CD14-positive monocyte (primary cell): ENCODE data around the gene ACSS1. TPM values are rescaled to one million over a fixed set of nuclear protein-coding genes. Genes with fewer than 3 reads are reported as not detected.

Source experiments
- DNase-seq, 3 donors: peaks; one replicate each; pipeline ENCODE4 v3.0.0-alpha.2; 2011 to 2022
- H2AFZ ChIP-seq: 2 replicates; pipeline ENCODE4 v1.6.0; 2012; ENCODE audit warnings: mild to moderate bottlenecking, low read depth, low read length, inconsistent platforms; ENCODE audit not compliant: insufficient read depth, poor library complexity, severe bottlenecking
- H3K27ac ChIP-seq, 2 donors: 1 replicate in 1 of 2; 2 replicates in 1 of 2; pipeline ENCODE4 v1.5.1; 2012 to 2013; ENCODE audit warnings: low read length in 2 of 2, control low read depth in 1 of 2, inconsistent platforms in 1 of 2, low read depth in 1 of 2, mild to moderate bottlenecking in 1 of 2
- H3K27me3 ChIP-seq, 2 donors: one replicate each; pipeline versions ENCODE4 v1.6.0 to v1.6.1; 2011 to 2013; ENCODE audit warnings: low read length in 2 of 2; ENCODE audit not compliant: control insufficient read depth in 2 of 2, insufficient read depth in 2 of 2
- H3K36me3 ChIP-seq, 2 donors: replicated peaks in 1 of 2; 1 replicate in 1 of 2; 2 replicates in 1 of 2; pipeline versions ENCODE4 v1.5.1 to v1.6.1; 2012 to 2013; ENCODE audit warnings: low read length in 2 of 2, control low read depth in 1 of 2, inconsistent platforms in 1 of 2, mild to moderate bottlenecking in 1 of 2; ENCODE audit not compliant: insufficient read depth in 2 of 2, control insufficient read depth in 1 of 2
- H3K4me1 ChIP-seq, 2 donors: 1 replicate in 1 of 2; 2 replicates in 1 of 2; pipeline versions ENCODE4 v1.5.1 to v1.6.1; 2012 to 2013; ENCODE audit warnings: low read length in 2 of 2, control low read depth in 1 of 2, inconsistent platforms in 1 of 2, mild to moderate bottlenecking in 1 of 2, moderate library complexity in 1 of 2; ENCODE audit not compliant: insufficient read depth in 2 of 2, control insufficient read depth in 1 of 2
- H3K4me2 ChIP-seq: replicated peaks from 2 replicates; pipeline ENCODE3; 2012; ENCODE audit warnings: low read length, moderate library complexity, mild to moderate bottlenecking; ENCODE audit not compliant: poor library complexity, severe bottlenecking; ENCODE audit errors: extremely low read depth
- H3K4me3 ChIP-seq, 3 experiments: fragments of 200-600 bp in 1 of 3; sonication (generic) in 1 of 3; replicated peaks in 1 of 3; 1 replicate in 2 of 3; 2 replicates in 1 of 3; pipeline ENCODE4 v1.5.1; 2011 to 2013; ENCODE audit warnings: low read length in 3 of 3, mild to moderate bottlenecking in 3 of 3, control low read depth in 2 of 3, low read depth in 2 of 3, inconsistent platforms in 1 of 3, moderate library complexity in 1 of 3
- H3K79me2 ChIP-seq: 2 replicates; pipeline ENCODE4 v1.6.0; 2012; ENCODE audit warnings: mild to moderate bottlenecking, control low read depth, inconsistent platforms, low read length, moderate library complexity; ENCODE audit not compliant: insufficient read depth
- H3K9ac ChIP-seq: 2 replicates; pipeline ENCODE4 v1.6.0; 2017; ENCODE audit warnings: low read length, mild to moderate bottlenecking; ENCODE audit not compliant: insufficient read depth, poor library complexity, severe bottlenecking
- H3K9me3 ChIP-seq, 2 donors: replicated peaks in 1 of 2; 1 replicate in 1 of 2; 2 replicates in 1 of 2; pipeline versions ENCODE4 v1.5.1 to v1.6.1; 2012 to 2013; ENCODE audit warnings: low read length in 2 of 2, control low read depth in 1 of 2; ENCODE audit not compliant: control insufficient read depth in 1 of 2, insufficient read depth in 1 of 2
- H4K20me1 ChIP-seq: 2 replicates; pipeline ENCODE4 v1.6.0; 2012; ENCODE audit warnings: mild to moderate bottlenecking, low read length, control low read depth, moderate library complexity; ENCODE audit not compliant: insufficient read depth
- H3K27ac Mint-ChIP-seq, 7 donors: one replicate each; pipeline ENCODE4 v1.8.0; 2020; ENCODE audit warnings: mild to moderate bottlenecking in 7 of 7, mixed read lengths in 7 of 7, moderate library complexity in 6 of 7, inconsistent platforms in 2 of 7
- H3K27me3 Mint-ChIP-seq, 3 donors: one replicate each; pipeline ENCODE4 v1.8.0; 2021 to 2022; ENCODE audit warnings: low read depth in 3 of 3, mild to moderate bottlenecking in 3 of 3, mixed read lengths in 3 of 3, moderate library complexity in 3 of 3, inconsistent platforms in 1 of 3
- H3K36me3 Mint-ChIP-seq, 2 donors: one replicate each; pipeline ENCODE4 v1.8.0; 2020; ENCODE audit warnings: mixed read lengths in 2 of 2, inconsistent platforms in 1 of 2, mild to moderate bottlenecking in 1 of 2
- H3K4me1 Mint-ChIP-seq: one replicate; pipeline ENCODE4 v1.8.0; 2020; ENCODE audit warnings: mild to moderate bottlenecking, mixed read lengths
- H3K4me3 Mint-ChIP-seq, 2 donors: one replicate each; pipeline ENCODE4 v1.8.0; 2020; ENCODE audit warnings: mild to moderate bottlenecking in 2 of 2, mixed read lengths in 2 of 2, moderate library complexity in 1 of 2
- H3K9me3 Mint-ChIP-seq, 7 donors: one replicate each; pipeline ENCODE4 v1.8.0; 2020 to 2022; ENCODE audit warnings: mixed read lengths in 7 of 7, mild to moderate bottlenecking in 6 of 7, moderate library complexity in 6 of 7, inconsistent platforms in 2 of 7
- CTCF ChIP-seq: fragments of 200-600 bp; IDR thresholded peaks from one replicate; pipeline ENCODE4 v1.8.0; 2022; ENCODE audit warnings: antibody characterized with exemption, mild to moderate bottlenecking
- WGBS: methylation state at CpG from one replicate; pipeline ENCODE4 v1.1.5; 2013; ENCODE audit warnings: missing lambda C conversion rate; ENCODE audit not compliant: insufficient coverage; 5-methylcytosine and 5-hydroxymethylcytosine counted together
- intact Hi-C, 2 donors: fragments of 100-400 bp; cut with micrococcal nuclease; formaldehyde crosslinking; loops; one replicate each; pipeline versions ENCODE4 v1.15.0 to v1.15.1; 2023
- polyA plus RNA-seq, 3 donors: library from polyadenylated mRNA; depleted of rRNA in 1 of 3; unstranded in 2 of 3; stranded (reverse) in 1 of 3; fragments of 300-500 nt in 2 of 3; fragments of >200 nt in 1 of 3; fragmentation: Illumina TruSeq in 2 of 3; gene quantifications; 1 replicate in 2 of 3; 2 replicates in 1 of 3; pipeline ENCODE4 v1.2.3, GENCODE V29; 2012 to 2021

The ACSS1 gene
- polyA plus RNA-seq, 3 donors: 26.6 to 32.0 (median 27.6) TPM

GRCh38 chr20:25000268-25000801 lies 57.6 kb downstream of the ACSS1 start:
- intact Hi-C loops: no loop called here
- peaks cover 0 to 3% (median 0%) of the 10 kb centered on the region in 7 donors for H3K9me3 Mint-ChIP-seq
- H3K4me2 ChIP-seq: no peak overlapping the region
- no peaks in the 10 kb centered on the region for H4K20me1 ChIP-seq
- no peak overlapping the region for H3K9ac ChIP-seq
- H3K27me3 ChIP-seq: no peaks in the 10 kb centered on the region
- H3K9me3 ChIP-seq: no peaks in the 10 kb centered on the region
- H3K4me1 ChIP-seq: no peaks in the 10 kb centered on the region
- H3K36me3 ChIP-seq: peaks cover 0 to 8% of the 10 kb centered on the region in 2 donors
- H3K27ac ChIP-seq: no peak overlapping the region
- no peak for TF ChIP-seq CTCF
- no peak overlapping the region for H2AFZ ChIP-seq
- peaks cover 17 to 18% of the 10 kb centered on the region in 2 donors for H3K36me3 Mint-ChIP-seq
- H3K4me1 Mint-ChIP-seq: peaks cover 8% of the 10 kb centered on the region
- H3K27me3 Mint-ChIP-seq: peaks cover 0 to 2% (median under 1%) of the 10 kb centered on the region in 3 donors
- 26% methylated on average over 3 of the region's 4 CpGs for WGBS
- no peak overlapping the region for H3K27ac Mint-ChIP-seq
- no peak overlapping the region for H3K4me3 ChIP-seq
- H3K4me3 Mint-ChIP-seq: no peak overlapping the region
- DNase-seq: no peak
- H3K79me2 ChIP-seq: no peaks in the 10 kb centered on the region

GRCh38 chr20:24999568-24999967 lies 58.4 kb downstream of the ACSS1 start:
- peaks cover 16% of the 10 kb centered on the region for H3K4me1 Mint-ChIP-seq
- intact Hi-C loops: loop anchor here (10.0 kb wide), 5 partner anchors 195 to 625 kb away; partner anchors contain the start of genes ENTPD6 (in 2 of the 2), ABHD12 (in 1 of the 2), GINS1 (in 1 of the 2) and NANP (in 1 of the 2)
- H4K20me1 ChIP-seq: no peaks in the 10 kb centered on the region
- TF ChIP-seq CTCF: no peak
- H3K36me3 Mint-ChIP-seq: peaks cover 11 to 18% of the 10 kb centered on the region in 2 donors
- no peak overlapping the region for H2AFZ ChIP-seq
- WGBS: 75% methylated on average over 2 of the region's 4 CpGs
- DNase-seq: no peak
- peaks cover 2 to 5% (median 5%) of the 10 kb centered on the region in 3 donors for H3K27me3 Mint-ChIP-seq
- H3K9ac ChIP-seq: no peak overlapping the region
- no peak overlapping the region for H3K4me3 Mint-ChIP-seq
- H3K79me2 ChIP-seq: no peaks in the 10 kb centered on the region
- H3K36me3 ChIP-seq: peaks cover 0 to 5% of the 10 kb centered on the region in 2 donors
- H3K27me3 ChIP-seq: no peaks in the 10 kb centered on the region
- no peak overlapping the region for H3K4me2 ChIP-seq
- H3K4me1 ChIP-seq: peaks cover 3 to 7% of the 10 kb centered on the region in 2 donors
- H3K9me3 Mint-ChIP-seq: peaks cover 0 to 3% (median 0%) of the 10 kb centered on the region in 7 donors
- H3K27ac ChIP-seq: no peak overlapping the region
- no peaks in the 10 kb centered on the region for H3K9me3 ChIP-seq
- no peak overlapping the region for H3K27ac Mint-ChIP-seq
- H3K4me3 ChIP-seq: no peak overlapping the region
